IPS-NIHi7 (cell line): ENCODE data around the gene SPTAN1.
A peak's percentile ranks its signal among the peaks of the same experiment; 100 is the strongest.
"Not testable (repeated sequence)": the region's sequence is repeated elsewhere in the genome, so short reads cannot be mapped to it uniquely, and the experiment has no call there.

Experiments used
- DNase-seq: peaks from one replicate; pipeline ENCODE4 v3.0.0; 2012; ENCODE audit warnings: mixed read lengths; ENCODE audit errors: extremely low spot score

The SPTAN1 gene

DNA sequence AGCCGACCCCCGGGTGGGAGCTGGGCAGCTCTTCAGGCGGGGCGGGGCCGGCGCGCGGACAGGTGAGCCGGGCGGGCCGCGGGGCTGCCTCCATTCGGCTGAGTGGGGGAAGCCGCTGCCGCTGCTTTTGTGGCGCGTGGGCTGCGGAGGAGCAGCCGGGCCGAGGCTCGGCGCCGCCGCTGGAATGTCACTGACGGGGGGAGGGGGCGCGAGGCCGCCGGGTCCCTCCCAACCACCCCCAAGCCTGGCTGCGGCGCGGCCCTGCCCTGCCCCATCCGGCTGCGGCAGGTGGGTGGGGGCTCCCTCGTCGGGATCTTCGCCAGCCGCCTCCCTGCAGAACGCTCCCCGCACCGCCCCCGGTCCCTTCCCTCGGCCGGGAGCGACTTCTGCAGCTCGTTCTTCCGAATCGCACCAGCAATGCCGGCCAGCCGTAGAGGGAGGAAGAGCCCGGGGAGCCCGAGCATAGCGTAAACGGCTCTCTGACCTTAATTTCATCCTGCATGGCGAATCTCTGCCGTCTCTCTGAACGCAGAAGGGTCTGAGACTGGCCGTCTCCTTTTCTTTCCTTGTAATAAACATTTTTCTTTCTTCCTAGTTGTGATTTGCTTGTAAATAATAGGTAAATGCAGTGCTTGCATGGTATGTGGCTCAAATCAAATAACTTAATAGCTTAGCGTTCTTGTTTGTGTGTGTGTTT, 505 bp downstream of the SPTAN1 start:
- DNase-seq: peak; percentile 73

DNA sequence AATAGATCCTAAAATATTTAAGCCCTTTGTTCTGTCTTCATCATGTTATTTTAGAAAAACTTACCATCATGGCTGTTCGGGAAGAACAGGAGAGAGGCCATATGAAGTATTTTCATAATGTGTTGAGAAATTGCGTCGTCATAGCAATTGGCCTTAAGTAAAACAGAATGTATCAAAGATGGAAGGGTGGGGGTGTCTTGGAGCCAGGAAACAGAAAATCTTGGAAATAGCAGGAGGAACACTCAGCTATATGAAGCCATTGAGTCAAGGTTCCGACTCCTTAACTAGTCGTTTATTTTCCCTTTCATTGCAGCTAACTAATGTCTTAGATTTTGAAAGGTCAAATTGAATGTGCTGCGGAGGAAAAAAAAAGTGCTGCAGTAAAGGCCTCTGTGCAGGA, 1.3 kb downstream of the SPTAN1 start:
- DNase-seq: no peak

DNA sequence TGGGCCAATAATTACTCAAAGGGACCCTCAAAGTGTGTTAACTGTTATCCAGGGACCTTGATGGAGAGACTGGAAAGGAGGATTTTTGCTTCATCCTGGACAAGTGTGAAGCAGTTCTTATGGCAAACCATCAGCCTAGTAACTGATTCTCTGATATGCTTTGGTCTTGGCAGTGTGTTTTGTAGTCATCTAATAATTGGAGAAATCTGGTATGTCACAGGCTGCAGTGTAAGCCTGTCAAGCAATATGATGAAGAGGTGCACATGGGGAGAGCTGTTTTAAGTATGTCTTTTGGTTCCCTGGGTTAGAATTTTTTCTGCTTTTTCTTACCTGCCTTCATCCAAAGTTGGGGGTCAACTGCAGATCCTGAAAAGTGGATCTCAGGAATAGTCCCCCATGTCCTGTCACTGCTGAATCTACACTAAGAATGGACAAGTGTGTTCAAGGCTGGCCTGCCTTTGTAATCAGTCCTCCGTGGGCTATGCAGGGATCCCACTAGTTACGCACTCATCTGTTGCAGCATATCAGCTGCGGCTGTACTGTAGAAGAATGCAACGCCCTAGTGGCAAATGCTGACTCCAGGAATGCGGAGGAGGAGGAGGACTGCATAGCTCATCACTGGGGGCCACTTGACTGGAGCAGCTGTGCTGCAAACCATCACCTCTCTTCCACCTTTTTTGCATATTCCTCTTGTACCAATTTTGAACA, 1.9 kb downstream of the SPTAN1 start:
- DNase-seq: peak; percentile 62

DNA sequence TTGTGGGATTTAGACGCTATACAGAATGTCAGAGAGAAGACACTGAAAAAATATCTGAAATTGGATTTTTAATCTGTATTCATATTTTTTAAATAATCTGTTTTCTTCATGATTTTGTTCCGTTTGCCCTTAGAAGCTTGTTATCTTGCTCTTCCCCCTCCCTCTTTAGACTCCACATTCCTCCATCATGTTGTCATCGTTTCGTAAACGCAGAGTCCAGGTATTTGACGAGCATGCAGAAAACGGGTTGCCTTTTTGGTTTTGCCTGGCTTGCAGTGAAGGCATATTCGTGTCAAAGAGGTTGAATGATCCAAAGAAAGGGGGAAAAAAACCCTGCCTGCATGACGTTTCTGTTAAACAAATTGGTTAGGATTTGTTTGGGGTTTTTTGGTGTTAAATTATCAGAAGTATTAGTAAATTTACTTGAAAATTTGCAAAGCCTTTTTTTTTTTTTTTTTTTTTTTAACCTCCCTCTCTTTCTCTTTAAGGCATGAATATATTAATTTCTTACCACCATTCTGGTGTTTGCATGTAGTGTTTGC, 2.9 kb downstream of the SPTAN1 start:
- peak; percentile 59 for DNase-seq

DNA sequence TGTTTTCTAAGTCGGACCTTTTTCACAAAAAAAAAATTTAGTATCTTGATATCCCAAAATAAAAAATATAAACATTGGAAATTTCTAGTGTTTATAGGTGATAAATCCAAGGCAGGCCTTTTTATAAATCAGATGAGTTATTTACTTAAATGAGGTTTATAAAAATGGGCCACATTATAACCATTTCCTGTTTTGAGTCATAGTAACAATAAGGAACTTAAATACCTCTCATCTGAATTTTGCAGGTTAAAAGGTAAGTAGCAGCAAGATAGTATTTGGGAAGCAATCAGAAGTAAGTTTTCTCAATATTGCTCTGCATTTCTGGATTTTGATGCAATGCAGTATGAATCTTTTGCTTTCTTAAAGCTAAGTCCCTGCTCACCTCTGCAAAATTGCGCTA, 3.9 kb downstream of the SPTAN1 start:
- DNase-seq: no peak

DNA sequence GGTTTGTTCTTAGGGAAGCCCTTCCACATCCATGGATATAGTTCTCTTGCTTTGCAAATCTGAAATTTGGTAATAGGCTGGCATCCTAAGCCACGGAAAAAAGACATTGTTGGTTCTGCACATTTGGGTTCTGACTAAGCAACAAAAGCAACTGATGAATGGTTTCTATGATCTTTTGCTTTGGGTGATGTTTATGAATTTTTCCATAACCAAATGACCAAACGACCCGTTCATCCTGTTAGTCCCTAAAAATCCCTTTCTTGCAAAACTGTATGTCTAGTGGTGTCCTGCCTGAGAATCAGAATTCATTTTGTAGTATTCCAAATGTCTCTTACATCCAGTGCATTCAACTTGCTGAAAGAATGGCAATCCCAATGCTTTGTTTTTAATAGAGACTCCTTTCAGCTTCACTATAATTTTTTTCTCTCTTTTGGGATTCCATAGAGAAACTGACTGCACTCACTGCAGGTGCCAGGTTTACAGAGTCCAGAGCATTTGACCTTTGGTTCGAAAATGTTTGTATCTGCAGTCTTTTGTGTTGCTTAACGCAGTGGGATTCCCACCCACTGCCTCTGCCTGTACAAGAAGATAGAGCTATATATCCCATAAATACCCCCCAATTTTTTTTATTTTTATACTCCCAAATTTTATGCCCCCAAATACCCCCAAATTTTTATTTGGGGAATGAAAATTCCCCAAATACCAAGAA, 4.7 kb downstream of the SPTAN1 start:
- DNase-seq: no peak

DNA sequence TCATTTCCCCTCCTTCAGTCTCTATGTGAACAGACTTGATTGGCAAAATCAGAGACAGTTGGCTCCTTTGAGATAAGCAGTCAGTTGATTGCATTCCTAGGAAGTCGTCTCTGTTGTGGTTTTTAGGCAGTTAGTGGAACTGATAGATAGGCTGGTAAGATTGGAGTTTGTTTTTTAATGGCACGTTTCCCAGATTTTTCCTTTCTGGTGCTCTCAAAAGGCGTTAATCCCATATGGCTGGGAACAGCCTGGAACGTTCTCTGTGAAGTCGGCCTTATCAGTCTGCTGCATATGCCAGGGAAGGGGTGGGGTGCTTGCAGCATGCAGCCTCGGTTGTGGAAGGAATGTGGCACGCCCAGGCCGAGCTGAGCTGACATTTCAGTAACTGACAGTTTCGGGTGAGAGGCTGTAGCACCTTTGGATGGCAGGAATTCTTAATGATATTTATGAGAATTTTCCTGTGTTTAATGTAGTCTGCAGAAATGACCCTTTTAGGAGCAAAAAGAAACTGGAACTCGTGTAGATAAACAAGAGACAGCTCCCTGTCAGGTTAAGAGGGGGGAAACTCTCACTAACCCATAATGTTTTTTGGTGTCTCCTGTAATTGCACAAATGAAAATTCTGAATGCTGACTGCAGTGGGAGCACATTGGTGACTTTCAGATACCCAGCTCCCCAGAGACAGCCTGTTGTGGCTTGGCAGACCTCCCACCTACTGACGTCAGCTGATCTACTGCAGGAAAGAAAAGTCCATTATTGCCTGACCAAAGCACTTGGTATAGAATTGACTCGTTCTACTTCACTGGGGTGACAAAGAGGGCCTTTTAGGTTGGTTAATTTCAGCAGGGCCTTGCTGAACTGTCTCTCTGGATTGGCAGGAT, 6.3 kb downstream of the SPTAN1 start:
- DNase-seq: peak; percentile 26

DNA sequence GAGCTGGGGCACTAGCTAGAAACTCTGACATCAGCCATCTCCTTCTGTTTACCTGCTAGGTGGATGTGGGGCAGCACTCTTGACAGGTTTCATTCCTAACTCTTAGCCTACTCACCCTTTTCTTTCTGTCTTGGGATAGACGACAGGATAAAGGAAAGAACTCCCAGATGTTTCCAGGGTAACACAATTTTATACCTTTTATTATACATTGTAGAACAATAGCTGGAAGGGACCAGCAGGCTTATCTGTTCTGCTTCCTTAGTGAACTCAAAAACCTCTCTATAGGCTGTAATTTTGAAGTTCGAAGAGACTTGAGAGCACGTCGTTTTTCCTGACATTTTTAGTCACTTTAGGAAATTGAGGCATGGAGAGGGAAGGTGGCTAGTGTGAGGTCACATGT, 13.2 kb downstream of the SPTAN1 start:
- no peak for DNase-seq

DNA sequence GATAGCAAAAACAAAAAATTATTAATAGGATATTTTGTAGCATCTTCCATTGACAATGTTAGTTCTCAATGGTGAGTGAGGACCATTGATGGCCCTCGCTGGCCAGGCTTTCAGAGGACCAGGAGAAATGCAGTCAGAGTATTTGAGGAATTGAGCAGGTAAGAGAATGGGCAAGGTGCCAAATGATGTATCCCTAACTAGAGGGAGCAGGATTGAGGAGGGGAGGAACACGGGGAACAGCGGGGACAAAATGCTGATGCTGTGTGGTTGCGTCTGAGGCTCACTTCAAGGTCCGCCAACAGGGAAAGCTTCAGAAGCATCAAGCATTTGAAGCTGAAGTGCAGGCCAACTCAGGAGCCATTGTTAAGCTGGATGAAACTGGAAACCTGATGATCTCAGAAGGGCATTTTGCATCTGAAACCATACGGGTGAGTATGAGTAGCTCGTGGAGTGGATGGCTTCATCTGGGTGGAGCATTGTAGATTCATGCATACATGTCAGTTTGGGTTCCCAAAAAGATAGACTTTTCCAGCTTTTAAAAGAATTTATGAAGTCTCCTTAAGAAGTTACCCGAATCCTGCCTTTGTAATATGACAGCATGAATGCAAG, 16.2 kb downstream of the SPTAN1 start:
- no peak for DNase-seq

DNA sequence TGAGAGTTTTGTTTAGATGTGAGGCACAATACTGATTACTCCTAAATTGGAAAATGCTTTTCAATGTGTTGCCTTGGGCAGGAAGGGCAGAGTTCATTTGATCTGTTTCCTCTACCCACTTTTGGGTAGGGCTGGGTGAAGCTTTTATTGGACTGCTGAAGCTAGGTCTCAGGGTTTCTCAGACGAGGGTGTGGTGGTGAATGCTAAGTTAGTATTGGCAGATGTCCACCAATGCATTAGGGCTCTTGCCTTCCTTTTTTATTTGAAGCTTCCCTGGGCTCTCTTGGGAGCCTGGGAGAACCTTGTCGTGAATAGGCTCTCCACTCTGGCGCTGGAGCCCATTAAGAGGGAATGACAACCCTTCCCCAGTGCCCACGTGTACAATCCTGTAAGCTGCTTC, 23.1 kb downstream of the SPTAN1 start:
- no peak for DNase-seq

DNA sequence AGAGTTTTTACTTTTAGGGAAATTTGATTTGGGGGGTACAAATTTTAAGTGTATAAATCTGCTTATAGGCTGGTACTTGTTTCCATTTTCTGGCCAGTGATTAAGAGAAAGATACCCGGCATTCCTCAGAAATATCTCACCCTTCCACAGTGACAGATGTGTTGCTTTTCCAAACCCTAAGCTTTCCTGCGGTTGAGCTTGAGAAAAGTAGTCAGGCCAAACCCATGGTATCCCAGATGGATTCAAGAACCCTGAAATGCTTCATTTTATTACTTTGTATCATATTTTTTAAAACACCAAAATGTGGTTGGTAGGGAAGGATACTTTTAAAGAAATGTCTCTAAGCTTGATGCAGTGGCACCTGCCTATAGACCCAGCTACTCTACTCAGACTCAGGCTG, 23.5 kb downstream of the SPTAN1 start:
- no peak for DNase-seq

DNA sequence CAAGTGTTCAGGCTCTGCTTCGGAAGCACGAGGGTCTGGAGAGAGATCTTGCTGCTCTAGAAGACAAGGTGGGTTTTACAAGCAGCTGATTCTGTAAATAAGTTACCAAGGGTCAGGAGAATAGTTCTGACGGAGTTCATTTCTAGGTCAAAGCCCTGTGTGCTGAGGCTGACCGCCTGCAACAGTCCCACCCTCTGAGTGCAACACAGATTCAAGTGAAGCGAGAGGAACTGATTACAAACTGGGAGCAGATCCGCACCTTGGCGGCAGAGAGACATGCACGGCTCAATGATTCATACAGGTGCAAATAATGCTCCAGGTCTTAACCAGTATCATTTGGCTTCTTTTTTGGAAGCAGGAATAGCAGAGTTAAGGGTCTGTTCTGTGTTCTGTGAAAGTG, 24.8 kb downstream of the SPTAN1 start:
- DNase-seq: no peak

DNA sequence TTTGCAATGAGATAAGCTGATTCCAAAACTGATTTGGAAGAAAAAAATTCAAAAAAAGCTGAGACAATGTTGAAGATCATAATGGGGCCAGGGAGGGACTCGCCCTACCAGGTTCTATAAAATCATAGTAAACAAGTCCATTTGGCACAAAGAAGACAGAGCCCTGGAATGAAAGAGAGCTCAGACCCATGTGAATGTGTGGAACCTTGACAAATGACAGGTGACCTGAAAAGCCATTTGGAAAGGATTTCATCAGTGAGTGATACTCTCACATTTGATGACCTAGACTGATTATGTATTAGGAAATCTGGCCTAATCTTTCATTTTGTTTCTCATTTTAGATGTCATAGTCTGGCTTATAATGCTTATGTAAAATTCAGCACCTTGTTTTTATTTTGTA, 26.8 kb downstream of the SPTAN1 start:
- DNase-seq: no peak

DNA sequence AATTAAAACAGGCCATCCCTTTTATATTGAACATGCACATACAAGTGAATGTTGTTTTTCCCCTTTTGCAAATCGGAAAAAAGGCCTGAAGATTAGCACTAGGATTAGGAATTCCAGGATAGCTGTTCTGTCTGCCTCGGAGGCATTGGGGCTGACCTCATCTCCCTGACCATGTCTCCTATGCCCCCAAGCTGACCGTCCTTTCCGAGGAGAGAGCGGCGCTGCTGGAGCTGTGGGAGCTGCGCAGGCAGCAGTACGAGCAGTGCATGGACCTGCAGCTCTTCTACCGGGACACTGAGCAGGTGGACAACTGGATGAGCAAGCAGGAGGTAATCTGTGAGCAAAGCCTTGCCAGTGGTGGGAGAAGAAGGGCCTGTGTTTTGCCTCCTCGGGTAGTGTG, 28.3 kb downstream of the SPTAN1 start:
- no peak for DNase-seq

DNA sequence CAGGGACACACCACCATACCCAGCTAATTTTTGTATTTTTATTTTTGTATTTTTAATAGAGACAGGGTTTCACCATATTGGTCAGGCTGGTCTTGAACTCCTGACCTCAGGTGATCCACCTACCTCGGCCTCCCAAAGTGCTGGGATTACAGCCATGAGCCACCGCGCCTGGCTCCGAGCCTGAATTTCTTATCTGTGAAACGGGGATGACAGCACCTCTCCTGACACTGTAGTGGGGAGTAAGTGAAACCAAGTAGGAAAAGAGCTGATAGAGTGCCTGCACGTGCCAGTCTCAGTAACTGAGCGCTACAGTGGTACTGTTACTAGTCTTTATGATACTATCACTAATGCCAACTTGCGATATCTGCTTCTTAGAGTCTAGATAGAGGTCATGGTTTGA, 32.8 kb downstream of the SPTAN1 start:
- DNase-seq: not testable (repeated sequence)

DNA sequence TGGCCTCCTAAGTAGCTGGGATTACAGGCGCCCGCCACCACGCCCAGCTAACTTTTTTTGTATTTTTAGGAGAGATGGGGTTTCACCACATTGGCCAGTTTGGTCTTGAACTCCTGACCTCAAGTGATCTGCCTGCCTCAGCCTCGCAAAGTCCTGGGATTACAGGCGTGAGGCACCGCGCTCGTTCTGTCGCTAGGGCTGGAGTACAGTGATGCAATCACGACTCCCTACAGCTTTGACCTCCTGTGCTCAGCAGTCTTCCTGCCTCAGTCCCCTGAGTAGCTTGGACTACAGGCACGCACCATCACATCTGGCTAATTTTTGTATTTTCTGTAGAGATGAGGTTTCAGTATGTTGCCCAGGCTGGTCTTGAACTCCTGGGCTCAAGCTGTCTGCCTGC, 34.5 kb downstream of the SPTAN1 start:
- not testable (repeated sequence) for DNase-seq

DNA sequence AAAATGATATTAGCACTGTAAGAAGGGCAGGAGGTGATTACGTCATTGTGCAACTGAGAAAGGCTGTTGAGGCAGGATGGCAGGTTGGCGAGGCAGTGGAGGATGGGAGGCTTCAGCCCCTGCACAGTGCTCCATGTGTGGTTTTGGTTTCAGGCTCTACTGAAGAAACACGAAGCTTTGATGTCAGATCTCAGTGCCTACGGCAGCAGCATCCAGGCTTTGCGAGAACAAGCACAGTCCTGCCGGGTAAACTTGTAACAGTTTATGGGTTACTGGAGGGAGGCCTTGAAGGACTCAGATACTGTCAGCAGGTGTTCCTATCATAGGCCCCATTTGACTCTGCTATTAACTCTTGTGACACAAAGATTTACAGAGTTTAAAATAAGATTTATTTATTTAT, 35.1 kb downstream of the SPTAN1 start:
- no peak for DNase-seq

DNA sequence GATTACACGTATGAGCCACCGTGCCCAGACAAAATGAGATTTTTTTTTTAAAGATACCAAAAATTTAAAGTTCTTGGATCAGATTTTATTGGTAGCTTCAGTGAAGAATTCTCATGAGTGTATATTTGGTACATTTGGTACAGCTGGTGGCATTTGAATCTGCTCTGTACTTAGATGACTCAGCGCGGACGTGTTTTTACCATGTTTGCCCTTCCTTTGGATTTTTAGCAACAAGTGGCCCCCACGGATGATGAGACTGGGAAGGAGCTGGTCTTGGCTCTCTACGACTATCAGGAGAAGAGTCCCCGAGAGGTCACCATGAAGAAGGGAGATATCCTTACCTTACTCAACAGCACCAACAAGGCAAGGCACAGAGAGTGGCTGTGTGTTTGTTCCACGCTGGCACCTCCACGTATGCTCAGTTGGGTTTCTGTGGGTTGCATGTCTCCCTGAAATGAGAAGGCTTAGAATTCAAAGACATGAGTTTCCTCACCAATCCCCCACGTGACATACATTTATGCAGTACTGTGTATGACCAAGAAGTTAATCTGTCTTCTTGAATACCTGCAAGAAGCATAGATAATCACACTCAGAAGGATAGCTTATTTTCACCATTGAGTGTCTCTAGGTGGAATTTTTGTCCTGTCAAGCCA, 36.3 kb downstream of the SPTAN1 start:
- DNase-seq: no peak

DNA sequence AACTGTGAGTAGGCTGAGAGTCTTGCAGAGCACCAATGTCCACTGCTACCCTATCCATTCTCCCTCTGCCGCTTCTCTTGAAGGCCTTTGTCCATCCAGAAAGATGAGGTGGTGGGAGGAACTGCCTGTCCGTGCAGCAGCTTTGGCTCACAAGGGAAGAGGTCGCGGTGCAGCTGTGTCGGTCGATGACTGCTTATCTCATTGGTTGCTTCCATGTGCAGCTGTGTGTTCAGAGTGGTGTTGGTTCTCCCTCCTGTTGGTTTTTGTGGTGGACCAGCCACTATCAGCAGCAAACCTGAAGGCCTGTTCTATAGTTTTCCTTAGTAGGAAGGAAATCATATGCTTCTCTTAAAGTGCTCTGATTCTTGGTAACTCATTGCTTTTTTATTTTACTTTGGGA, 40.7 kb downstream of the SPTAN1 start:
- no peak for DNase-seq

DNA sequence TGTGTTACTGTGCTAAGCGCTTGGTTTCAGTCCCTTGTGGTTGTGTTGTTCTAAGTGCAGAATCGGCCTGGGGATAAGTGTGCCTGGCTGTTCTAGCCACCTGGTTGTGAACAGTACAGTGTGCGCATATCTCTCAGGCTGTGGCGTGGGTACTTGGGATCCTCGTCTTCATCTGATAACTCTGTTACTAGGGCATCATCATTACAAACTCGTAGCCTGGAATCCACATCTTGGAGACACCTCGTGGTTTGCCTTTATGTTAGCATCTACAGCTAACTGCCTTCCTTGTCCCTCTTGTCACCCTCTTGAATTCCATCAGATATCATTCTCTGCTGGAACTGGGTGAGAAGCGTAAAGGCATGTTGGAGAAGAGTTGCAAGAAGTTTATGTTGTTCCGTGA, 41.5 kb downstream of the SPTAN1 start:
- DNase-seq: no peak

DNA sequence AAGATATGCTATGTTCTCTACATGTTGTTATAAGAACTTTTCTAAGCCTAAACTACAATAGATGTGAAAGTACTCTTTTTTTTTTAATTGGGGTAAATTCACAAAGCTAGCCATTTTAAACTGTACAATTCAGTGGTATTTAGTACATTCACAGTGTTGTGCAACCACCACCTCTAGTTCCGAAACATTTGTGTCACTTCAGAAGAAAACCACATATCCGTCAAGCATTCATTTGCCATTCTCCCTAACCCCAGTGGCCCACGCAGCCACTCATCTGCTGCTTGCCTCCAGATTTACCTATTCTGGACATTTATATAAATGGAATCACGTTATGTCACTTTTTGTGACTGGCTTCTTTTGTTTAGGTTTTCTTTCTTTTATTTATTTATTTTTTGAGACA, 43.1 kb downstream of the SPTAN1 start:
- DNase-seq: no peak
